Activated CD8-positive, alpha-beta memory T cell treated with anti-CD3 and anti-CD28 coated beads for 4 hours (primary cell): ENCODE results near the gene CTNS.

Experiments
- DNase-seq, 2 donors: peaks; one replicate each; pipeline ENCODE4 v3.0.0-alpha.2; 2020; ENCODE audit warnings: low read depth in 2 of 2

CTNS gene

GRCh38 chr17:3636154-3636907, at the start of gene CTNS, which contains the start of gene SHPK:
Gene CTNS, plus strand, starts transcription at chr17:3636760. Its CDS starts 3,447 bp downstream, at chr17:3640207.
Gene SHPK, minus strand, starts transcription at chr17:3636250. Its CDS starts 31 bp downstream, at chr17:3636219.
- peak; percentile 85 to 90 for DNase-seq

GRCh38 chr17:3589784-3590183, 46.8 kb upstream of the CTNS start:
- no peak for DNase-seq

- no peak for DNase-seq
Observed at GRCh38 chr17:3590231-3590630, 46.3 kb upstream of the CTNS start.

GRCh38 chr17:3590768-3591167, 45.8 kb upstream of the CTNS start:
- no peak for DNase-seq

- no peak for DNase-seq
Observed at GRCh38 chr17:3592216-3592860, 44.2 kb upstream of the CTNS start.

GRCh38 chr17:3593384-3593783, 43.2 kb upstream of the CTNS start:
- DNase-seq = no peak

- no peak for DNase-seq
Observed at GRCh38 chr17:3594051-3594800, 42.3 kb upstream of the CTNS start.

GRCh38 chr17:3594976-3595375, 41.6 kb upstream of the CTNS start:
- no peak for DNase-seq

GRCh38 chr17:3596804-3597464, 39.6 kb upstream of the CTNS start:
- no peak for DNase-seq

- no peak for DNase-seq
Observed at GRCh38 chr17:3598078-3598477, 38.5 kb upstream of the CTNS start.

- DNase-seq = no peak
Observed at GRCh38 chr17:3600529-3601205, 35.9 kb upstream of the CTNS start.

GRCh38 chr17:3602499-3602898, 34.1 kb upstream of the CTNS start:
- no peak for DNase-seq

- no peak for DNase-seq
Observed at GRCh38 chr17:3603119-3603869, 33.3 kb upstream of the CTNS start.

- no peak for DNase-seq
Observed at GRCh38 chr17:3603870-3604259, 32.7 kb upstream of the CTNS start.

- no peak for DNase-seq
Observed at GRCh38 chr17:3609689-3610088, 26.9 kb upstream of the CTNS start.

GRCh38 chr17:3610523-3610922, 26.0 kb upstream of the CTNS start:
- no peak for DNase-seq

GRCh38 chr17:3613124-3613523, 23.4 kb upstream of the CTNS start:
- no peak for DNase-seq

- no peak for DNase-seq
Observed at GRCh38 chr17:3615160-3615870, 21.2 kb upstream of the CTNS start.

- no peak for DNase-seq
Observed at GRCh38 chr17:3621146-3621720, 15.3 kb upstream of the CTNS start.
